Upper lobe of left lung (tissue), 6 donors: ENCODE results near the gene HSDL1. TPM values are rescaled to one million over a fixed set of nuclear protein-coding genes. Genes with fewer than 3 reads are reported as not detected.

Experiments used
- ATAC-seq, 2 donors: fragments of 200-7000 bp; cut with Tn5 transposase; one replicate each; pipeline ENCODE4 v1.9.1; 2022; ENCODE audit warnings: mild to moderate bottlenecking in 2 of 2, moderate library complexity in 2 of 2; ENCODE audit not compliant: low FRiP score in 2 of 2
- DNase-seq, 2 donors: peaks; one replicate each; pipeline ENCODE4 v3.0.0-alpha.2; 2019 to 2020
- H3K27ac ChIP-seq, 4 donors: fragments of 200-600 bp; sonication (generic); one replicate each; pipeline ENCODE4 v1.5.1; 2016 to 2019
- H3K27me3 ChIP-seq, 4 donors: fragments of 200-600 bp; sonication (generic); one replicate each; pipeline ENCODE4 v1.5.1; 2017 to 2019
- H3K36me3 ChIP-seq, 4 donors: fragments of 200-600 bp; sonication (generic); one replicate each; pipeline ENCODE4 v1.5.1; 2016 to 2019
- H3K4me1 ChIP-seq, 4 donors: fragments of 200-600 bp; sonication (generic); one replicate each; pipeline ENCODE4 v1.5.1; 2018 to 2019
- H3K4me3 ChIP-seq, 4 donors: fragments of 200-600 bp; sonication (generic); one replicate each; pipeline ENCODE4 v1.5.1; 2017 to 2019; ENCODE audit warnings: mild to moderate bottlenecking in 2 of 4, moderate library complexity in 1 of 4
- H3K9me3 ChIP-seq, 4 donors: fragments of 200-600 bp; sonication (generic); one replicate each; pipeline ENCODE4 v1.5.1; 2018 to 2019
- CTCF ChIP-seq, 6 experiments: fragments of 450-650 bp in 4 of 6; fragments of 200-600 bp in 2 of 6; sonication (generic) in 2 of 6; IDR thresholded peaks; one replicate each; pipeline ENCODE4 v1.5.1; 2016 to 2019; ENCODE audit warnings: antibody characterized with exemption in 6 of 6
- EP300 ChIP-seq, 4 donors: sonication (generic); formaldehyde crosslinking; IDR thresholded peaks; one replicate each; pipeline ENCODE4 v1.5.1; 2017; ENCODE audit warnings: antibody characterized with exemption in 4 of 4, control low read depth in 2 of 4
- POLR2A ChIP-seq, 4 donors: fragments of 450-650 bp; IDR thresholded peaks; one replicate each; pipeline ENCODE4 v1.5.1; 2016 to 2017; ENCODE audit warnings: antibody characterized with exemption in 4 of 4, mild to moderate bottlenecking in 2 of 4
- POLR2AphosphoS5 ChIP-seq, 2 donors: sonication (generic); formaldehyde crosslinking; IDR thresholded peaks; one replicate each; pipeline ENCODE4 v1.5.1; 2017; ENCODE audit warnings: antibody characterized with exemption in 2 of 2
- WGBS, 2 donors: methylation state at CpG; one replicate each; pipeline ENCODE4 v1.1.5; 2017 to 2018; 5-methylcytosine and 5-hydroxymethylcytosine counted together
- total RNA-seq, 6 donors: library from RNA; depleted of rRNA in 4 of 6; stranded (reverse); fragments of >200 nt in 4 of 6; gene quantifications; one replicate each; pipeline versions ENCODE4 v1.1.0 to v1.2.1, GENCODE V29; 2016 to 2021
- donor health status: DM: no; HTN: no; CAD: no; lungs with moderate emphysema.
- donor health status: DM: no; HTN: yes; CAD: no; lungs with severe emphysema.

Gene HSDL1
- total RNA-seq, 6 donors from 2014 or later, result 7.2 to 25.7 (median 19.0) TPM

GRCh38 chr16:84110527-84110926 is 34.5 kb downstream of the HSDL1 start:
- Histone ChIP-seq H3K36me3 (peaks cover 0 to 29% (median 2%) of the 10 kb centered on the region in 4 donors), H3K27ac (no peak overlapping the region), H3K4me3 (no peak overlapping the region), H3K4me1 (peaks cover 7 to 21% (median 10%) of the 10 kb centered on the region in 4 donors), H3K27me3 (no peaks in the 10 kb centered on the region), H3K9me3 (no peaks in the 10 kb centered on the region)
- DNase-seq, result no peak
- TF ChIP-seq POLR2A (IDR thresholded peaks at IDR 0.05), result no peak
- TF ChIP-seq POLR2AphosphoS5 (IDR thresholded peaks at IDR 0.05), result no peak
- TF ChIP-seq CTCF (IDR thresholded peaks at IDR 0.05), result no peak
- TF ChIP-seq EP300 (IDR thresholded peaks at IDR 0.05), result no peak
- no peak for ATAC-seq
- WGBS, 2 donors, result 92 to 93% methylated on average over 3 of the region's 3 CpGs

DNA sequence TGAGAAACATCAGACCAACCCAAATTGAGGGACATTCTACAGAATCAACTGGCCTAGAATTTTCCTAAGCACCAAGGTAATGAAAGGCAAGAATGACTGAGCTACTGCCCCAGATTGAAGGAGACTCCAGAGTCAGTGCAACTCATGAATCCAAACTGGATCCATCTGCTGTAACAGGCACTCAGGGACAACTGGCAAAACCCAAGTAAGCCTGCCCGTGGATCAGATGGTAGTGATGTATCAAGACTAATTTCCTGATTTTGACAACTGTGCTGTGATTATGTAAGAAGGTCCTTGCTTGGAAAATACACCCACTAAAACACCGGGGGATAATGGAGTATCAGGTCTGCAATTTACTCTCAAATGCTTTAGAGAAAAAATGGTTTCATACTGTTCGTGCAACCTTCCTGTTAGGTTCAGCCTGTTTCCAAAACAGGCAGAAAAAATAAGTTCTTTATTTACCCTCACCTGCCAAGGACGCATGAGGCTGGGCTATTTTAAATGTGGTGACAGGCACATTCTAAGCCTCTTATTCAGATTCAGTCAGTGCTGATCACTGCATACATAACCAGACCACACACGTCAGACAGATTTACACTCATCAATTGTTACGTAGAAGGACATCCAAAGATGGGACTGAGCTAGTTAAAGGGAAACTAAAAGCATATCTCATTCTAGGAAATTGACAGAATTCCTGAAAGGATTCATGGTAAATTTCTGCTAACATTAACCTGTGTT is 35.2 kb downstream of the HSDL1 start:
- no peak for ATAC-seq
- H3K9me3 ChIP-seq, result no peaks in the 10 kb centered on the region
- H3K27me3 ChIP-seq, result no peaks in the 10 kb centered on the region
- H3K4me3 ChIP-seq, result no peak overlapping the region
- TF ChIP-seq POLR2AphosphoS5 (IDR thresholded peaks at IDR 0.05), result no peak
- TF ChIP-seq POLR2A (IDR thresholded peaks at IDR 0.05), result no peak
- TF ChIP-seq CTCF (IDR thresholded peaks at IDR 0.05), result no peak
- no peak for TF ChIP-seq EP300 (IDR thresholded peaks at IDR 0.05)
- no peak for DNase-seq
- peaks cover 0 to 31% (median 2%) of the 10 kb centered on the region in 4 donors for H3K36me3 ChIP-seq
- peaks cover 0 to 18% (median 3%) of the 10 kb centered on the region in 4 donors for H3K4me1 ChIP-seq
- H3K27ac ChIP-seq, result no peak overlapping the region
- 59 to 69% methylated on average over 6 of the region's 6 CpGs for WGBS, 2 donors

- no peak for DNase-seq
- peaks cover 0 to 31% (median 2%) of the 10 kb centered on the region in 4 donors for H3K36me3 ChIP-seq
- no peak for TF ChIP-seq POLR2A (IDR thresholded peaks at IDR 0.05)
- no peak for TF ChIP-seq EP300 (IDR thresholded peaks at IDR 0.05)
- no peak for TF ChIP-seq CTCF (IDR thresholded peaks at IDR 0.05)
- TF ChIP-seq POLR2AphosphoS5 (IDR thresholded peaks at IDR 0.05), result no peak
- no peak overlapping the region for H3K27ac ChIP-seq
- no peaks in the 10 kb centered on the region for H3K27me3 ChIP-seq
- ATAC-seq, result no peak
- 70 to 81% methylated on average over 2 of the region's 2 CpGs for WGBS, 2 donors
- peaks cover 0 to 19% (median 11%) of the 10 kb centered on the region in 4 donors for H3K4me1 ChIP-seq
- H3K4me3 ChIP-seq, result no peak overlapping the region
- H3K9me3 ChIP-seq, result no peaks in the 10 kb centered on the region
These were observed 37.1 kb downstream of the HSDL1 start for GRCh38 chr16:84107921-84108320.

DNA sequence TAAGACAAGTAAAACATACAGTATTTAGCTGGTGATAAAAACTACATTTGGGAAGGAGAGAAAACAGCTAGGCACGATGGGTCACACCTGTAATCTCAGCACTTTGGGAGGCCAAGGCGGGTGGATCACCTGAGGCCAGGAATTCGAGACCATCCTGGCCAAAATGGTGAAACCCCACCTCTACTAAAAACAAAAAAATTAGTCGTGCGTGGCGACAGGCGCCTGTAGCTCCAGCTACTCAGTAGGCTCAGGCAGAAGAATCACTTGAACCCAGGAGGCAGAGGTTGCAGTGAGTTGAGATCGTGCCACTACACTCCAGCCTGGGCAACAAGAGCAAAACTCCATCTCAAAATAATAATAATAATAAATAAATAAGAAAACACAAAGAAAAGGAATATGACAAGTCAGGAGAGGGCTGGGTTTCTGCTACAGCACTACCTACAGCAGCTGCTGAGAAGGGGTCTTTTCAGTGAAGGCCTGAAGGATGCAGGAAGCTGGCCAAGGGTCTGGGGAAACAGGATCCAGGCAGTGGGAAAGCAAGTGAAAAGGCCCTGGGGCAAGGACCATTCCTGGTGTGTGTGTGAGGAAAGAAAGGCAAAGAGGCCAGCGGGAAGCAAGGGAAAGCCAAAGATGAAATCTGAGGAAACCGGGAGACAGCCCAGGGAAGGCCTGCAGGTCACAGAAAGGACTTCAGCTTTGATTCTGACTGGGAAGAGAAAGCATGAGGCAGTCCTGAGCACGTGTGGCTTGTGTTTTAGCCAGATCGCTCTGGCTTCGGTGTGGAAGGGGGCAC is 38.8 kb downstream of the HSDL1 start:
- TF ChIP-seq CTCF (IDR thresholded peaks at IDR 0.05) (no peak), POLR2A (IDR thresholded peaks at IDR 0.05) (no peak), EP300 (IDR thresholded peaks at IDR 0.05) (no peak), POLR2AphosphoS5 (IDR thresholded peaks at IDR 0.05) (no peak)
- H3K4me1 ChIP-seq, result peaks cover 0 to 19% (median 11%) of the 10 kb centered on the region in 4 donors
- no peaks in the 10 kb centered on the region for H3K27me3 ChIP-seq
- H3K36me3 ChIP-seq, result peaks cover 0 to 38% (median 4%) of the 10 kb centered on the region in 4 donors
- no peak overlapping the region for H3K4me3 ChIP-seq
- ATAC-seq, result no peak
- 92 to 95% methylated on average over 13 of the region's 13 CpGs for WGBS, 2 donors
- no peaks in the 10 kb centered on the region for H3K9me3 ChIP-seq
- H3K27ac ChIP-seq, result no peak overlapping the region
- no peak for DNase-seq
